Gastrocnemius medialis (tissue), 4 donors: ENCODE measurements around the gene KRTAP9-9. TPM values are rescaled to one million over a fixed set of nuclear protein-coding genes. Genes with fewer than 3 reads are reported as not detected.
"Not testable (repeated sequence)": the region's sequence is repeated elsewhere in the genome, so short reads cannot be mapped to it uniquely, and the experiment has no call there.

ENCODE experiments used
- ATAC-seq, 2 donors: fragments of 150-250 bp; one replicate each; pipeline ENCODE4 v1.9.1; 2016
- DNase-seq, 2 donors: peaks; one replicate each; pipeline ENCODE4 v3.0.0-alpha.2; 2019
- H3K27ac ChIP-seq, 4 donors: fragments of 200-600 bp; sonication (generic); 1 replicate in 1 of 4; 2 replicates in 3 of 4; pipeline ENCODE4 v1.5.1; 2016 to 2018; ENCODE audit warnings: mild to moderate bottlenecking in 2 of 4, moderate library complexity in 1 of 4
- H3K27me3 ChIP-seq, 3 donors: fragments of 200-600 bp; sonication (generic) in 2 of 3; 1 replicate in 1 of 3; 2 replicates in 2 of 3; pipeline versions ENCODE4 v1.5.1 to v1.6.0; 2016 to 2019; ENCODE audit warnings: mild to moderate bottlenecking in 1 of 3, moderate library complexity in 1 of 3
- H3K36me3 ChIP-seq, 2 donors: fragments of 200-600 bp; sonication (generic) in 1 of 2; one replicate each; pipeline ENCODE4 v1.5.1; 2017 to 2018
- H3K4me1 ChIP-seq, 2 donors: fragments of 200-600 bp; sonication (generic) in 1 of 2; one replicate each; pipeline ENCODE4 v1.5.1; 2016 to 2017; ENCODE audit warnings: mild to moderate bottlenecking in 2 of 2
- H3K4me3 ChIP-seq, 4 donors: fragments of 200-600 bp; sonication (generic) in 3 of 4; 1 replicate in 1 of 4; 2 replicates in 3 of 4; pipeline ENCODE4 v1.5.1; 2016 to 2019; ENCODE audit warnings: mild to moderate bottlenecking in 2 of 4
- H3K9me3 ChIP-seq, 3 donors: fragments of 200-600 bp; sonication (generic) in 2 of 3; 1 replicate in 1 of 3; 2 replicates in 2 of 3; pipeline ENCODE4 v1.5.1; 2016 to 2019
- CTCF ChIP-seq, 5 experiments: fragments of 450-650 bp in 3 of 5; fragments of 200-600 bp in 2 of 5; sonication (generic) in 2 of 5; IDR thresholded peaks in 4 of 5; conservative IDR thresholded peaks in 1 of 5; 1 replicate in 4 of 5; 2 replicates in 1 of 5; pipeline ENCODE4 v1.5.1; 2016 to 2019; ENCODE audit warnings: antibody characterized with exemption in 5 of 5, mild to moderate bottlenecking in 3 of 5, moderate library complexity in 3 of 5
- POLR2A ChIP-seq, 2 donors: fragments of 450-650 bp; IDR thresholded peaks; one replicate each; pipeline ENCODE4 v1.6.1; 2017; ENCODE audit warnings: antibody characterized with exemption in 2 of 2, mild to moderate bottlenecking in 2 of 2, moderate library complexity in 2 of 2
- in situ Hi-C, 4 donors: fragments of 200-750 bp; cut with MboI; loops; one replicate each; pipeline versions ENCODE4 v1.15.0 to v1.8.0; 2017; ENCODE audit warnings: low sequenced_read_pairs in 4 of 4
- intact Hi-C: fragments of 100-400 bp; cut with DNase I; formaldehyde crosslinking; loops from one replicate; pipeline ENCODE4 v1.15.1; 2023; ENCODE audit warnings: low total_unique reads
- total RNA-seq, 4 donors: library from RNA; depleted of rRNA; stranded (reverse); fragments of >200 nt; gene quantifications; one replicate each; pipeline versions ENCODE4 v1.1.0 to v1.2.3, GENCODE V29; 2016

KRTAP9-9 gene
- total RNA-seq, 4 donors from 2014 or later, result not detected

GRCh38 chr17:41249637-41250240 is 5.4 kb upstream of the KRTAP9-9 start, which contains the start of gene KRTAP9-4:
Gene KRTAP9-4, plus strand, starts transcription at chr17:41249687. Its CDS starts 34 bp downstream, at chr17:41249721.
- in situ Hi-C loops, result loop anchor here in 1 of 4 donors (25.0 kb wide), 1 partner anchor 87 kb away; the partner anchor contains the start of genes KRTAP4-3 and KRTAP4-4
- DNase-seq, ATAC-seq, intact Hi-C loops, H3K27ac ChIP-seq, H3K4me1 ChIP-seq, H3K9me3 ChIP-seq, H3K4me3 ChIP-seq, H3K36me3 ChIP-seq: not testable (repeated sequence)
- H3K27me3 ChIP-seq, result peaks cover 0 to 11% (median 0%) of the 10 kb centered on the region in 3 donors

- no peaks in the 10 kb centered on the region for H3K36me3 ChIP-seq
- H3K9me3 ChIP-seq, result no peaks in the 10 kb centered on the region
- peaks cover 0 to 11% (median 0%) of the 10 kb centered on the region in 3 donors for H3K27me3 ChIP-seq
- no peak overlapping the region for H3K27ac ChIP-seq
- intact Hi-C loops, result no loop called here
- in situ Hi-C loops, result loop anchor here in 1 of 4 donors (25.0 kb wide), 1 partner anchor 89 kb away; the partner anchor contains the start of genes KRTAP4-3 and KRTAP4-4
- no peak for DNase-seq
- no peak for ATAC-seq
- H3K4me1 ChIP-seq, result no peaks in the 10 kb centered on the region
- no peak overlapping the region for H3K4me3 ChIP-seq
- TF ChIP-seq POLR2A (IDR thresholded peaks at IDR 0.05) (no peak), CTCF (IDR thresholded peaks at IDR 0.05 in 4 of 5, conservative IDR thresholded peaks at IDR 0.05 in 1 of 5) (no peak)
Measured at GRCh38 chr17:41251261-41251660, 3.9 kb upstream of the KRTAP9-9 start.

GRCh38 chr17:41254861-41255260 is 323 bp upstream of the KRTAP9-9 start:
- Histone ChIP-seq H3K27me3 (peaks cover 0 to 31% (median 5%) of the 10 kb centered on the region in 3 donors), H3K9me3 (no peaks in the 10 kb centered on the region), H3K27ac (no peak overlapping the region), H3K4me3 (no peak overlapping the region), H3K36me3 (no peaks in the 10 kb centered on the region), H3K4me1 (no peaks in the 10 kb centered on the region)
- ATAC-seq (no peak), DNase-seq (no peak)
- in situ Hi-C loops, result loop anchor here in 1 of 4 donors (25.0 kb wide), 1 partner anchor 93 kb away; the partner anchor contains the start of genes KRTAP4-3 and KRTAP4-4
- intact Hi-C loops, result no loop called here
- TF ChIP-seq POLR2A (IDR thresholded peaks at IDR 0.05), result no peak
- no peak for TF ChIP-seq CTCF (IDR thresholded peaks at IDR 0.05 in 4 of 5, conservative IDR thresholded peaks at IDR 0.05 in 1 of 5)

- peaks cover 0 to 32% (median 5%) of the 10 kb centered on the region in 3 donors for H3K27me3 ChIP-seq
- no peaks in the 10 kb centered on the region for H3K36me3 ChIP-seq
- TF ChIP-seq CTCF (IDR thresholded peaks at IDR 0.05 in 4 of 5, conservative IDR thresholded peaks at IDR 0.05 in 1 of 5) (no peak), POLR2A (IDR thresholded peaks at IDR 0.05) (no peak)
- ATAC-seq, result no peak
- no peak overlapping the region for H3K27ac ChIP-seq
- no peaks in the 10 kb centered on the region for H3K4me1 ChIP-seq
- DNase-seq, result no peak
- intact Hi-C loops (no loop called here), in situ Hi-C loops (loop anchor here in 1 of 4 donors (25.0 kb wide), 1 partner anchor 94 kb away; the partner anchor contains the start of genes KRTAP4-3 and KRTAP4-4)
- H3K4me3 ChIP-seq, result no peak overlapping the region
- H3K9me3 ChIP-seq, result no peaks in the 10 kb centered on the region
Measured at GRCh38 chr17:41256291-41256685, 1.1 kb downstream of the KRTAP9-9 start.

- Histone ChIP-seq H3K27me3 (peaks cover 0 to 26% (median 5%) of the 10 kb centered on the region in 3 donors), H3K4me1 (no peaks in the 10 kb centered on the region), H3K27ac (no peak overlapping the region), H3K4me3 (no peak overlapping the region), H3K36me3 (no peaks in the 10 kb centered on the region), H3K9me3 (no peaks in the 10 kb centered on the region)
- ATAC-seq (no peak), DNase-seq (no peak)
- intact Hi-C loops (no loop called here), in situ Hi-C loops (loop anchor here in 1 of 4 donors (25.0 kb wide), 1 partner anchor 96 kb away; the partner anchor contains the start of genes KRTAP4-3 and KRTAP4-4)
- TF ChIP-seq POLR2A (IDR thresholded peaks at IDR 0.05), result no peak
- TF ChIP-seq CTCF (IDR thresholded peaks at IDR 0.05 in 4 of 5, conservative IDR thresholded peaks at IDR 0.05 in 1 of 5), result no peak
Measured at GRCh38 chr17:41258406-41258805, 3.2 kb downstream of the KRTAP9-9 start.
